GM12878 (cell line): ENCODE data around the gene SETBP1.

Experiments
- CTCF ChIP-seq, 3 experiments: IDR thresholded peaks in 2 of 3; conservative IDR thresholded peaks in 1 of 3; 2 replicates each; pipeline ENCODE4 v1.5.1; 2011; ENCODE audit warnings: low read depth in 3 of 3, low read length in 3 of 3, mild to moderate bottlenecking in 3 of 3, control low read depth in 2 of 3, moderate library complexity in 2 of 3, inconsistent platforms in 1 of 3, mixed read lengths in 1 of 3; ENCODE audit not compliant: control insufficient read depth in 2 of 3, insufficient read depth in 1 of 3; ENCODE audit errors: extremely low read depth in 1 of 3
- ELK1 ChIP-seq: IDR thresholded peaks from 2 replicates; pipeline ENCODE4 v1.6.1; 2012; ENCODE audit warnings: low read depth, low read length, improper control_type of control experiment
- FOXK2 ChIP-seq: fragments of 450-650 bp; IDR thresholded peaks from 2 replicates; pipeline ENCODE4 v1.6.1; 2017; ENCODE audit warnings: mild to moderate bottlenecking, moderate library complexity
- HDAC2 ChIP-seq: fragments of 200-600 bp; sonication (generic); IDR thresholded peaks from 2 replicates; pipeline ENCODE4 v1.6.1; 2017
- HSF1 ChIP-seq: fragments of 150-350 bp; IDR thresholded peaks from 2 replicates; pipeline ENCODE4 v1.6.1; 2014; ENCODE audit warnings: mild to moderate bottlenecking, low read depth, low read length
- NR2F1 ChIP-seq: fragments of 450-650 bp; conservative IDR thresholded peaks from 2 replicates; pipeline ENCODE4 v1.6.1; 2017; ENCODE audit warnings: mild to moderate bottlenecking
- POLR2A ChIP-seq: IDR thresholded peaks from 2 replicates; pipeline ENCODE4 v1.6.1; 2011; ENCODE audit warnings: low read depth, mild to moderate bottlenecking, low read length
- REST ChIP-seq: IDR thresholded peaks from 2 replicates; pipeline ENCODE4 v1.6.1; 2012; ENCODE audit warnings: mild to moderate bottlenecking, low read depth, low read length
- SIX5 ChIP-seq: IDR thresholded peaks from 2 replicates; pipeline ENCODE4 v1.6.1; 2011; ENCODE audit warnings: mild to moderate bottlenecking, low read depth, low read length, moderate library complexity; ENCODE audit not compliant: severe bottlenecking
- SKIL ChIP-seq: fragments of 450-650 bp; IDR thresholded peaks from 2 replicates; pipeline ENCODE4 v1.6.1; 2017; ENCODE audit warnings: mild to moderate bottlenecking, low read depth, inconsistent platforms; ENCODE audit not compliant: poor library complexity, severe bottlenecking
- USF2 ChIP-seq: IDR thresholded peaks from 2 replicates; pipeline ENCODE4 v1.6.1; 2011; ENCODE audit warnings: low read depth, low read length, improper control_type of control experiment, borderline replicate concordance
- ZNF592 ChIP-seq: fragments of 450-650 bp; IDR thresholded peaks from 2 replicates; pipeline ENCODE4 v1.6.1; 2017; ENCODE audit warnings: mild to moderate bottlenecking, moderate library complexity

- TF ChIP-seq CTCF (IDR thresholded peaks at IDR 0.05 in 2 of 3, conservative IDR thresholded peaks at IDR 0.05 in 1 of 3; ENCODE audit: control insufficient read depth in 2 of 3, extremely low read depth in 1 of 3, insufficient read depth in 1 of 3, low read depth in 3 of 3, low read length in 3 of 3): no peak
- TF ChIP-seq ZNF592: no peak
- no peak for TF ChIP-seq ELK1
- no peak for TF ChIP-seq REST
- no peak for TF ChIP-seq POLR2A
- TF ChIP-seq NR2F1: no peak
- TF ChIP-seq USF2: no peak
- no peak for TF ChIP-seq HDAC2
- no peak for TF ChIP-seq FOXK2
- no peak for TF ChIP-seq SIX5
- no peak for TF ChIP-seq SKIL
- no peak for TF ChIP-seq HSF1
These were observed 379.0 kb downstream of the SETBP1 start for GRCh38 chr18:45059695-45060094.
